Chondrocyte (in vitro differentiated cells): Measurements from ENCODE around the gene KLC1. TPM values are rescaled to one million over a fixed set of nuclear protein-coding genes. Genes with fewer than 3 reads are reported as not detected.

Experiments
- DNase-seq: peaks from one replicate; pipeline ENCODE4 v3.0.0; 2021; ENCODE audit warnings: mixed read lengths, low spot score
- H3K27ac Mint-ChIP-seq: one replicate; pipeline ENCODE4 v1.8.0; 2021; ENCODE audit warnings: mild to moderate bottlenecking, moderate library complexity, mixed read lengths; ENCODE audit not compliant: unreplicated experiment
- H3K27me3 Mint-ChIP-seq: 2 replicates; pipeline ENCODE4 v1.8.0; 2021; ENCODE audit warnings: low read depth, mixed read lengths
- H3K36me3 Mint-ChIP-seq: 2 replicates; pipeline ENCODE4 v1.8.0; 2021; ENCODE audit warnings: low read depth, mixed read lengths
- H3K4me1 Mint-ChIP-seq: 2 replicates; pipeline ENCODE4 v1.8.0; 2021; ENCODE audit warnings: low read depth, mild to moderate bottlenecking, mixed read lengths
- H3K4me3 Mint-ChIP-seq: one replicate; pipeline ENCODE4 v1.8.0; 2021; ENCODE audit warnings: mild to moderate bottlenecking, moderate library complexity, mixed read lengths; ENCODE audit not compliant: unreplicated experiment
- H3K9me3 Mint-ChIP-seq: 2 replicates; pipeline ENCODE4 v1.8.0; 2021; ENCODE audit warnings: low read depth, mixed read lengths
- CTCF ChIP-seq: fragments of 200-600 bp; sonication (generic); IDR thresholded peaks from 2 replicates; pipeline ENCODE4 v1.5.0; 2021; ENCODE audit warnings: antibody characterized with exemption, mild to moderate bottlenecking, moderate library complexity
- total RNA-seq: library from RNA; stranded (reverse); gene quantifications from 3 replicates; pipeline ENCODE4 v1.2.1, GENCODE V29; 2021

The KLC1 gene
- total RNA-seq, 1 donor from 2014 or later = 190 TPM

GRCh38 chr14:103667671-103668070, 38.7 kb downstream of the KLC1 start:
- Mint-ChIP-seq H3K9me3 (no peaks in the 10 kb centered on the region), H3K27me3 (no peaks in the 10 kb centered on the region), H3K27ac (peak overlapping the region; percentile 12), H3K4me3 (no peak overlapping the region), H3K36me3 (peaks cover 27% of the 10 kb centered on the region), H3K4me1 (peaks cover 30% of the 10 kb centered on the region)
- DNase-seq = no peak
- TF ChIP-seq CTCF = no peak

- no peaks in the 10 kb centered on the region for H3K27me3 Mint-ChIP-seq
- H3K4me1 Mint-ChIP-seq = peaks cover 28% of the 10 kb centered on the region
- no peaks in the 10 kb centered on the region for H3K9me3 Mint-ChIP-seq
- H3K4me3 Mint-ChIP-seq = no peak overlapping the region
- peaks cover 30% of the 10 kb centered on the region for H3K36me3 Mint-ChIP-seq
- DNase-seq = no peak
- TF ChIP-seq CTCF = no peak
- no peak overlapping the region for H3K27ac Mint-ChIP-seq
These were observed 39.1 kb downstream of the KLC1 start for GRCh38 chr14:103668117-103668516.

GRCh38 chr14:103669370-103669769, 40.4 kb downstream of the KLC1 start:
- Mint-ChIP-seq H3K9me3 (no peaks in the 10 kb centered on the region), H3K27ac (no peak overlapping the region), H3K4me3 (no peak overlapping the region), H3K27me3 (no peaks in the 10 kb centered on the region), H3K4me1 (peaks cover 16% of the 10 kb centered on the region), H3K36me3 (peaks cover 28% of the 10 kb centered on the region)
- DNase-seq = no peak
- no peak for TF ChIP-seq CTCF

- Mint-ChIP-seq H3K27me3 (no peaks in the 10 kb centered on the region), H3K36me3 (peaks cover 36% of the 10 kb centered on the region), H3K4me1 (no peaks in the 10 kb centered on the region), H3K9me3 (no peaks in the 10 kb centered on the region), H3K4me3 (no peak overlapping the region), H3K27ac (no peak overlapping the region)
- no peak for TF ChIP-seq CTCF
- no peak for DNase-seq
These were observed 42.9 kb downstream of the KLC1 start for GRCh38 chr14:103671911-103672310.

GRCh38 chr14:103675957-103676356, 46.9 kb downstream of the KLC1 start:
- no peak for TF ChIP-seq CTCF
- Mint-ChIP-seq H3K36me3 (peaks cover 46% of the 10 kb centered on the region), H3K9me3 (no peaks in the 10 kb centered on the region), H3K4me3 (no peak overlapping the region), H3K4me1 (peaks cover 27% of the 10 kb centered on the region), H3K27ac (no peak overlapping the region), H3K27me3 (no peaks in the 10 kb centered on the region)
- peak; percentile 68 for DNase-seq
